ENCODE results near the gene CLEC10A. TPM values are rescaled to one million over a fixed set of nuclear protein-coding genes. Genes with fewer than 3 reads are reported as not detected.

CLEC10A gene
- total RNA-seq, 1 donor from 2014 or later, result not detected

- Mint-ChIP-seq H3K4me1 (ENCODE audit: low read depth, unreplicated experiment) (no peaks in the 10 kb centered on the region), H3K36me3 (ENCODE audit: low read depth, unreplicated experiment) (peaks cover 1% of the 10 kb centered on the region), H3K27ac (ENCODE audit: unreplicated experiment) (no peak overlapping the region), H3K27me3 (ENCODE audit: low read depth, unreplicated experiment) (peaks cover 6% of the 10 kb centered on the region), H3K9me3 (ENCODE audit: unreplicated experiment) (peaks cover 4% of the 10 kb centered on the region), H3K4me3 (ENCODE audit: unreplicated experiment) (no peak overlapping the region)
- no peak overlapping the region for H3K4me3 ChIP-seq (ENCODE audit: insufficient read depth, low read depth, low read length)
- no peaks in the 10 kb centered on the region for H3K36me3 ChIP-seq (ENCODE audit: insufficient read depth, low read length)
- FAIRE-seq, result no peak
- no peak for TF ChIP-seq EZH2 (IDR thresholded peaks at IDR 0.05; ENCODE audit: insufficient read depth, low read length)
- TF ChIP-seq CTCF (IDR thresholded peaks at IDR 0.05; ENCODE audit: insufficient read depth, low read depth, low read length), result no peak
- no peaks in the 10 kb centered on the region for H3K4me1 ChIP-seq (ENCODE audit: insufficient read depth, low read length)
- H3K79me2 ChIP-seq (ENCODE audit: insufficient read depth, low read length), result no peaks in the 10 kb centered on the region
- H2AFZ ChIP-seq (ENCODE audit: low read depth, low read length), result no peak overlapping the region
- H3K27me3 ChIP-seq (ENCODE audit: insufficient read depth, low read length), result no peaks in the 10 kb centered on the region
- no peaks in the 10 kb centered on the region for H3K9me3 ChIP-seq (ENCODE audit: insufficient read depth, low read depth, low read length)
- H3K27ac ChIP-seq (ENCODE audit: low read depth, low read length), result no peak overlapping the region
- DNase-seq (ENCODE audit: low read depth), result no peak
- no peaks in the 10 kb centered on the region for H4K20me1 ChIP-seq (ENCODE audit: insufficient read depth, low read length)
- H3K9ac ChIP-seq (ENCODE audit: low read length), result no peak overlapping the region
- H3K4me2 ChIP-seq (ENCODE audit: low read length), result no peak overlapping the region
These were observed 50.4 kb downstream of the CLEC10A start for GRCh38 chr17:7029659-7030058.

- no peak overlapping the region for H3K4me3 ChIP-seq (ENCODE audit: insufficient read depth, low read depth, low read length)
- H3K4me2 ChIP-seq (ENCODE audit: low read length), result no peak overlapping the region
- FAIRE-seq (no peak), DNase-seq (ENCODE audit: low read depth) (no peak)
- no peaks in the 10 kb centered on the region for H3K4me1 ChIP-seq (ENCODE audit: insufficient read depth, low read length)
- H3K36me3 ChIP-seq (ENCODE audit: insufficient read depth, low read length), result no peaks in the 10 kb centered on the region
- no peaks in the 10 kb centered on the region for H3K4me1 Mint-ChIP-seq (ENCODE audit: low read depth, unreplicated experiment)
- no peak overlapping the region for H3K4me3 Mint-ChIP-seq (ENCODE audit: unreplicated experiment)
- H4K20me1 ChIP-seq (ENCODE audit: insufficient read depth, low read length), result no peaks in the 10 kb centered on the region
- no peak for TF ChIP-seq CTCF (IDR thresholded peaks at IDR 0.05; ENCODE audit: insufficient read depth, low read depth, low read length)
- TF ChIP-seq EZH2 (IDR thresholded peaks at IDR 0.05; ENCODE audit: insufficient read depth, low read length), result no peak
- H3K79me2 ChIP-seq (ENCODE audit: insufficient read depth, low read length), result no peaks in the 10 kb centered on the region
- no peaks in the 10 kb centered on the region for H3K9me3 ChIP-seq (ENCODE audit: insufficient read depth, low read depth, low read length)
- no peak overlapping the region for H3K27ac Mint-ChIP-seq (ENCODE audit: unreplicated experiment)
- H3K27me3 Mint-ChIP-seq (ENCODE audit: low read depth, unreplicated experiment), result peaks cover 6% of the 10 kb centered on the region
- no peaks in the 10 kb centered on the region for H3K27me3 ChIP-seq (ENCODE audit: insufficient read depth, low read length)
- no peak overlapping the region for H3K27ac ChIP-seq (ENCODE audit: low read depth, low read length)
- H2AFZ ChIP-seq (ENCODE audit: low read depth, low read length), result no peak overlapping the region
- peaks cover 4% of the 10 kb centered on the region for H3K9me3 Mint-ChIP-seq (ENCODE audit: unreplicated experiment)
- H3K9ac ChIP-seq (ENCODE audit: low read length), result no peak overlapping the region
- peaks cover 1% of the 10 kb centered on the region for H3K36me3 Mint-ChIP-seq (ENCODE audit: low read depth, unreplicated experiment)
These were observed 51.0 kb downstream of the CLEC10A start for GRCh38 chr17:7029096-7029495.

GRCh38 chr17:7027335-7027734 lies 52.7 kb downstream of the CLEC10A start:
- no peaks in the 10 kb centered on the region for H3K36me3 ChIP-seq (ENCODE audit: insufficient read depth, low read length)
- TF ChIP-seq EZH2 (IDR thresholded peaks at IDR 0.05; ENCODE audit: insufficient read depth, low read length) (no peak), CTCF (IDR thresholded peaks at IDR 0.05; ENCODE audit: insufficient read depth, low read depth, low read length) (no peak)
- DNase-seq (ENCODE audit: low read depth), result no peak
- H3K27ac Mint-ChIP-seq (ENCODE audit: unreplicated experiment), result no peak overlapping the region
- no peak overlapping the region for H3K9ac ChIP-seq (ENCODE audit: low read length)
- H3K9me3 Mint-ChIP-seq (ENCODE audit: unreplicated experiment), result peaks cover 4% of the 10 kb centered on the region
- no peak overlapping the region for H3K4me3 ChIP-seq (ENCODE audit: insufficient read depth, low read depth, low read length)
- H3K79me2 ChIP-seq (ENCODE audit: insufficient read depth, low read length), result no peaks in the 10 kb centered on the region
- H3K9me3 ChIP-seq (ENCODE audit: insufficient read depth, low read depth, low read length), result no peaks in the 10 kb centered on the region
- H3K4me3 Mint-ChIP-seq (ENCODE audit: unreplicated experiment), result no peak overlapping the region
- H3K4me1 Mint-ChIP-seq (ENCODE audit: low read depth, unreplicated experiment), result no peaks in the 10 kb centered on the region
- peaks cover 3% of the 10 kb centered on the region for H3K36me3 Mint-ChIP-seq (ENCODE audit: low read depth, unreplicated experiment)
- FAIRE-seq, result no peak
- peaks cover 19% of the 10 kb centered on the region for H3K27me3 Mint-ChIP-seq (ENCODE audit: low read depth, unreplicated experiment)
- peaks cover 8% of the 10 kb centered on the region for H3K27me3 ChIP-seq (ENCODE audit: insufficient read depth, low read length)
- no peaks in the 10 kb centered on the region for H4K20me1 ChIP-seq (ENCODE audit: insufficient read depth, low read length)
- H3K4me2 ChIP-seq (ENCODE audit: low read length), result no peak overlapping the region
- H2AFZ ChIP-seq (ENCODE audit: low read depth, low read length), result no peak overlapping the region
- H3K4me1 ChIP-seq (ENCODE audit: insufficient read depth, low read length), result no peaks in the 10 kb centered on the region
- H3K27ac ChIP-seq (ENCODE audit: low read depth, low read length), result no peak overlapping the region
